Liver (tissue), 9 donors: ENCODE results near the gene CASP10. TPM values are rescaled to one million over a fixed set of nuclear protein-coding genes. Genes with fewer than 3 reads are reported as not detected.

Source experiments
- DNase-seq: peaks from one replicate; pipeline ENCODE4 v3.0.0-alpha.2; 2017; ENCODE audit warnings: low spot score
- H3K27ac ChIP-seq, 2 donors: one replicate each; pipeline ENCODE4 v1.7.0; 2013; ENCODE audit warnings: inconsistent platforms in 2 of 2, low read length in 2 of 2, control low read depth in 1 of 2, low read depth in 1 of 2, mild to moderate bottlenecking in 1 of 2
- H3K27me3 ChIP-seq, 4 donors: one replicate each; pipeline versions ENCODE4 v1.6.1 to v1.7.0; 2013; ENCODE audit warnings: low read length in 3 of 4, inconsistent platforms in 1 of 4, mild to moderate bottlenecking in 1 of 4, moderate library complexity in 1 of 4; ENCODE audit not compliant: control insufficient read depth in 4 of 4, insufficient read depth in 4 of 4
- H3K36me3 ChIP-seq, 4 donors: one replicate each; pipeline versions ENCODE4 v1.6.1 to v1.7.0; 2013; ENCODE audit warnings: low read length in 3 of 4, mild to moderate bottlenecking in 3 of 4, low read depth in 1 of 4, moderate library complexity in 1 of 4; ENCODE audit not compliant: control insufficient read depth in 4 of 4, insufficient read depth in 3 of 4
- H3K4me1 ChIP-seq, 4 donors: one replicate each; pipeline versions ENCODE4 v1.6.1 to v1.7.0; 2013; ENCODE audit warnings: low read length in 3 of 4, mild to moderate bottlenecking in 3 of 4, moderate library complexity in 1 of 4; ENCODE audit not compliant: control insufficient read depth in 4 of 4, insufficient read depth in 4 of 4
- H3K4me3 ChIP-seq, 3 donors: one replicate each; pipeline versions ENCODE4 v1.6.1 to v1.7.0; 2013; ENCODE audit warnings: low read length in 3 of 3, control low read depth in 1 of 3, low read depth in 1 of 3, mild to moderate bottlenecking in 1 of 3
- H3K9ac ChIP-seq, 2 donors: one replicate each; pipeline ENCODE4 v1.7.0; 2013; ENCODE audit warnings: low read length in 2 of 2, mild to moderate bottlenecking in 2 of 2, moderate library complexity in 2 of 2, control low read depth in 1 of 2, low read depth in 1 of 2
- H3K9me3 ChIP-seq, 4 donors: one replicate each; pipeline versions ENCODE4 v1.6.1 to v1.7.0; 2013; ENCODE audit warnings: low read length in 3 of 4; ENCODE audit not compliant: control insufficient read depth in 4 of 4
- EGR1 ChIP-seq, 2 donors: IDR thresholded peaks; 2 replicates each; pipeline ENCODE4 v1.6.1; 2016 to 2018; ENCODE audit warnings: antibody characterized with exemption in 2 of 2, low read depth in 2 of 2
- FOXA1 ChIP-seq: IDR thresholded peaks from 2 replicates; pipeline ENCODE4 v1.6.1; 2016; ENCODE audit warnings: antibody characterized with exemption
- FOXA2 ChIP-seq: IDR thresholded peaks from 2 replicates; pipeline ENCODE4 v1.6.1; 2016; ENCODE audit warnings: antibody characterized with exemption
- GABPA ChIP-seq, 2 donors: IDR thresholded peaks in 1 of 2; conservative IDR thresholded peaks in 1 of 2; 2 replicates each; pipeline ENCODE4 v1.6.1; 2016; ENCODE audit warnings: antibody characterized with exemption in 2 of 2, mild to moderate bottlenecking in 1 of 2, moderate library complexity in 1 of 2
- HNF4A ChIP-seq, 2 donors: conservative IDR thresholded peaks; 2 replicates each; pipeline ENCODE4 v1.6.1; 2016; ENCODE audit warnings: antibody characterized with exemption in 2 of 2, mild to moderate bottlenecking in 2 of 2
- HNF4G ChIP-seq: IDR thresholded peaks from 2 replicates; pipeline ENCODE4 v1.6.1; 2016; ENCODE audit warnings: antibody characterized with exemption
- JUND ChIP-seq, 2 donors: IDR thresholded peaks; 2 replicates each; pipeline ENCODE4 v1.6.1; 2016; ENCODE audit warnings: antibody characterized with exemption in 2 of 2
- NR2F2 ChIP-seq: IDR thresholded peaks from 2 replicates; pipeline ENCODE4 v1.6.1; 2016; ENCODE audit warnings: antibody characterized with exemption
- RAD21 ChIP-seq, 2 donors: IDR thresholded peaks; 2 replicates each; pipeline ENCODE4 v1.6.1; 2016; ENCODE audit warnings: antibody characterized with exemption in 2 of 2, mild to moderate bottlenecking in 2 of 2
- RXRA ChIP-seq, 2 donors: IDR thresholded peaks; 2 replicates each; pipeline ENCODE4 v1.6.1; 2017 to 2018; ENCODE audit warnings: antibody characterized with exemption in 2 of 2, mild to moderate bottlenecking in 1 of 2
- SP1 ChIP-seq: IDR thresholded peaks from 2 replicates; pipeline ENCODE4 v1.6.1; 2018; ENCODE audit warnings: antibody characterized with exemption, mild to moderate bottlenecking
- TAF1 ChIP-seq: conservative IDR thresholded peaks from 2 replicates; pipeline ENCODE4 v1.6.1; 2016; ENCODE audit warnings: antibody characterized with exemption, mild to moderate bottlenecking
- YY1 ChIP-seq: IDR thresholded peaks from 2 replicates; pipeline ENCODE4 v1.6.1; 2016; ENCODE audit warnings: antibody characterized with exemption, mild to moderate bottlenecking
- WGBS: extraction: QIAGEN DNeasy Blood & Tissue Kit; methylation state at CpG from one replicate; pipeline ENCODE4 v1.1.7; 2013; 5-methylcytosine and 5-hydroxymethylcytosine counted together
- polyA plus RNA-seq, 2 donors: library from polyadenylated mRNA; stranded (reverse) in 1 of 2; unstranded in 1 of 2; fragments of 200-250 nt in 1 of 2; fragments of >200 nt in 1 of 2; fragmentation: Nextera tagmentation in 1 of 2; extraction: Ambion mirVana in 1 of 2; gene quantifications; one replicate each; pipeline versions ENCODE4 v1.2.1 to v1.2.3, GENCODE V29; 2013 to 2015
- total RNA-seq, 2 donors: library from RNA; depleted of rRNA; stranded (reverse); fragments of >200 nt; gene quantifications; one replicate each; pipeline ENCODE4 v1.2.3, GENCODE V29; 2014
- TF ChIP-seq, protein P1 (sequence below): IDR thresholded peaks from 2 replicates; pipeline ENCODE4 v1.6.1; 2016; ENCODE audit warnings: antibody characterized with exemption
- TF ChIP-seq, protein P2 (sequence below): IDR thresholded peaks from 2 replicates; pipeline ENCODE4 v1.6.1; 2016; ENCODE audit warnings: antibody characterized with exemption
- TF ChIP-seq, protein P3 (sequence below): IDR thresholded peaks from 2 replicates; pipeline ENCODE4 v1.6.1; 2016; ENCODE audit warnings: antibody characterized with exemption, mild to moderate bottlenecking
- TF ChIP-seq, protein P4 (sequence below): fragments of 150-350 bp; IDR thresholded peaks from 2 replicates; pipeline ENCODE4 v1.5.1; 2017; ENCODE audit warnings: improper control_type of control experiment, low read depth, low read length; ENCODE audit not compliant: missing input control
- TF ChIP-seq, protein P5 (sequence below): IDR thresholded peaks from 2 replicates; pipeline ENCODE4 v1.6.1; 2016; ENCODE audit warnings: antibody characterized with exemption
- donor health status: healthy.
- donor health status: healthy.
- donor health status: healthy.
- donor health status: healthy.
- donor health status: healthy.

CASP10 gene
- total and polyA plus RNA-seq, 4 donors = 2.2 to 13.6 (median 5.6) TPM

DNA sequence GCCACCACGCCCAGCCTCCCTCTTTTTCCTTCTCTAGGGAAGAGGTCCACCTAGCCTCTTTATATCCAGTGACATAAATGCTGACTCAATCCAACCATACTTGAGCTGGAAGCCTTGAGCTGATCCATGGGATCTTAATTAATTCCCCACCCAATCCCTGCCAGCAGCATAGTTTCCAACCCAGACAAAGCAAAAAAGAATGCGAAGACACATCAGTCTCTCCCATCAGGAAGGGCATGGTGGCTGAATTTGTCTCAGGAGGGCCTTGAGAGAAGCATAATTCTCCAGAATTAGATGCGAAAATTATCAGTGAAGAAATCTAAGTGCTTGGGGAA, 22.5 kb downstream of the CASP10 start:
- WGBS = 96% methylated on average over 3 of the region's 3 CpGs
- peaks cover 2 to 9% (median 5%) of the 10 kb centered on the region in 4 donors for H3K36me3 ChIP-seq
- H3K9me3 ChIP-seq = no peaks in the 10 kb centered on the region
- H3K9ac ChIP-seq = no peak overlapping the region
- no peak for TF ChIP-seq RAD21 (IDR thresholded peaks at IDR 0.05)
- TF ChIP-seq HNF4A (conservative IDR thresholded peaks at IDR 0.05) = no peak
- TF ChIP-seq JUND (IDR thresholded peaks at IDR 0.05) = no peak
- no peak for TF ChIP-seq YY1
- TF ChIP-seq, protein P1, sequence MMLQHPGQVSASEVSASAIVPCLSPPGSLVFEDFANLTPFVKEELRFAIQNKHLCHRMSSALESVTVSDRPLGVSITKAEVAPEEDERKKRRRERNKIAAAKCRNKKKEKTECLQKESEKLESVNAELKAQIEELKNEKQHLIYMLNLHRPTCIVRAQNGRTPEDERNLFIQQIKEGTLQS = no peak
- TF ChIP-seq, protein P2, sequence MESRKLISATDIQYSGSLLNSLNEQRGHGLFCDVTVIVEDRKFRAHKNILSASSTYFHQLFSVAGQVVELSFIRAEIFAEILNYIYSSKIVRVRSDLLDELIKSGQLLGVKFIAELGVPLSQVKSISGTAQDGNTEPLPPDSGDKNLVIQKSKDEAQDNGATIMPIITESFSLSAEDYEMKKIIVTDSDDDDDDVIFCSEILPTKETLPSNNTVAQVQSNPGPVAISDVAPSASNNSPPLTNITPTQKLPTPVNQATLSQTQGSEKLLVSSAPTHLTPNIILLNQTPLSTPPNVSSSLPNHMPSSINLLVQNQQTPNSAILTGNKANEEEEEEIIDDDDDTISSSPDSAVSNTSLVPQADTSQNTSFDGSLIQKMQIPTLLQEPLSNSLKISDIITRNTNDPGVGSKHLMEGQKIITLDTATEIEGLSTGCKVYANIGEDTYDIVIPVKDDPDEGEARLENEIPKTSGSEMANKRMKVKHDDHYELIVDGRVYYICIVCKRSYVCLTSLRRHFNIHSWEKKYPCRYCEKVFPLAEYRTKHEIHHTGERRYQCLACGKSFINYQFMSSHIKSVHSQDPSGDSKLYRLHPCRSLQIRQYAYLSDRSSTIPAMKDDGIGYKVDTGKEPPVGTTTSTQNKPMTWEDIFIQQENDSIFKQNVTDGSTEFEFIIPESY = no peak
- no peak for TF ChIP-seq FOXA2
- TF ChIP-seq, protein P3, sequence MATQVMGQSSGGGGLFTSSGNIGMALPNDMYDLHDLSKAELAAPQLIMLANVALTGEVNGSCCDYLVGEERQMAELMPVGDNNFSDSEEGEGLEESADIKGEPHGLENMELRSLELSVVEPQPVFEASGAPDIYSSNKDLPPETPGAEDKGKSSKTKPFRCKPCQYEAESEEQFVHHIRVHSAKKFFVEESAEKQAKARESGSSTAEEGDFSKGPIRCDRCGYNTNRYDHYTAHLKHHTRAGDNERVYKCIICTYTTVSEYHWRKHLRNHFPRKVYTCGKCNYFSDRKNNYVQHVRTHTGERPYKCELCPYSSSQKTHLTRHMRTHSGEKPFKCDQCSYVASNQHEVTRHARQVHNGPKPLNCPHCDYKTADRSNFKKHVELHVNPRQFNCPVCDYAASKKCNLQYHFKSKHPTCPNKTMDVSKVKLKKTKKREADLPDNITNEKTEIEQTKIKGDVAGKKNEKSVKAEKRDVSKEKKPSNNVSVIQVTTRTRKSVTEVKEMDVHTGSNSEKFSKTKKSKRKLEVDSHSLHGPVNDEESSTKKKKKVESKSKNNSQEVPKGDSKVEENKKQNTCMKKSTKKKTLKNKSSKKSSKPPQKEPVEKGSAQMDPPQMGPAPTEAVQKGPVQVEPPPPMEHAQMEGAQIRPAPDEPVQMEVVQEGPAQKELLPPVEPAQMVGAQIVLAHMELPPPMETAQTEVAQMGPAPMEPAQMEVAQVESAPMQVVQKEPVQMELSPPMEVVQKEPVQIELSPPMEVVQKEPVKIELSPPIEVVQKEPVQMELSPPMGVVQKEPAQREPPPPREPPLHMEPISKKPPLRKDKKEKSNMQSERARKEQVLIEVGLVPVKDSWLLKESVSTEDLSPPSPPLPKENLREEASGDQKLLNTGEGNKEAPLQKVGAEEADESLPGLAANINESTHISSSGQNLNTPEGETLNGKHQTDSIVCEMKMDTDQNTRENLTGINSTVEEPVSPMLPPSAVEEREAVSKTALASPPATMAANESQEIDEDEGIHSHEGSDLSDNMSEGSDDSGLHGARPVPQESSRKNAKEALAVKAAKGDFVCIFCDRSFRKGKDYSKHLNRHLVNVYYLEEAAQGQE = no peak
- TF ChIP-seq FOXA1 = no peak
- TF ChIP-seq, protein P4, sequence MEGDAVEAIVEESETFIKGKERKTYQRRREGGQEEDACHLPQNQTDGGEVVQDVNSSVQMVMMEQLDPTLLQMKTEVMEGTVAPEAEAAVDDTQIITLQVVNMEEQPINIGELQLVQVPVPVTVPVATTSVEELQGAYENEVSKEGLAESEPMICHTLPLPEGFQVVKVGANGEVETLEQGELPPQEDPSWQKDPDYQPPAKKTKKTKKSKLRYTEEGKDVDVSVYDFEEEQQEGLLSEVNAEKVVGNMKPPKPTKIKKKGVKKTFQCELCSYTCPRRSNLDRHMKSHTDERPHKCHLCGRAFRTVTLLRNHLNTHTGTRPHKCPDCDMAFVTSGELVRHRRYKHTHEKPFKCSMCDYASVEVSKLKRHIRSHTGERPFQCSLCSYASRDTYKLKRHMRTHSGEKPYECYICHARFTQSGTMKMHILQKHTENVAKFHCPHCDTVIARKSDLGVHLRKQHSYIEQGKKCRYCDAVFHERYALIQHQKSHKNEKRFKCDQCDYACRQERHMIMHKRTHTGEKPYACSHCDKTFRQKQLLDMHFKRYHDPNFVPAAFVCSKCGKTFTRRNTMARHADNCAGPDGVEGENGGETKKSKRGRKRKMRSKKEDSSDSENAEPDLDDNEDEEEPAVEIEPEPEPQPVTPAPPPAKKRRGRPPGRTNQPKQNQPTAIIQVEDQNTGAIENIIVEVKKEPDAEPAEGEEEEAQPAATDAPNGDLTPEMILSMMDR = no peak
- TF ChIP-seq HNF4G = no peak
- no peak for TF ChIP-seq EGR1 (IDR thresholded peaks at IDR 0.05; ENCODE audit: low read depth in 2 of 2)
- no peak for TF ChIP-seq SP1
- no peak for TF ChIP-seq GABPA (IDR thresholded peaks at IDR 0.05 in 1 of 2, conservative IDR thresholded peaks at IDR 0.05 in 1 of 2)
- TF ChIP-seq, protein P5, sequence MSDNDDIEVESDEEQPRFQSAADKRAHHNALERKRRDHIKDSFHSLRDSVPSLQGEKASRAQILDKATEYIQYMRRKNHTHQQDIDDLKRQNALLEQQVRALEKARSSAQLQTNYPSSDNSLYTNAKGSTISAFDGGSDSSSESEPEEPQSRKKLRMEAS = no peak
- no peak for TF ChIP-seq RXRA (IDR thresholded peaks at IDR 0.05)
- no peak for TF ChIP-seq NR2F2
- no peak for TF ChIP-seq TAF1
- H3K4me1 ChIP-seq = peaks cover 0 to 15% (median 6%) of the 10 kb centered on the region in 4 donors
- DNase-seq = no peak
- no peaks in the 10 kb centered on the region for H3K27me3 ChIP-seq
- no peak overlapping the region for H3K27ac ChIP-seq
- no peak overlapping the region for H3K4me3 ChIP-seq
